H9 (cell line): Measurements from ENCODE around the gene VWA5B1. TPM values are rescaled to one million over a fixed set of nuclear protein-coding genes. Genes with fewer than 3 reads are reported as not detected.

Source experiments
- DNase-seq: peaks from one replicate; pipeline ENCODE4 v3.0.0-alpha.2; 2017
- H2AFZ ChIP-seq: one replicate; pipeline ENCODE4 v1.6.1; 2013; ENCODE audit warnings: mild to moderate bottlenecking, low read length, control low read depth, moderate library complexity
- H2AK5ac ChIP-seq: 2 replicates; pipeline ENCODE4 v1.6.1; 2013; ENCODE audit warnings: low read length, control low read depth, mixed read lengths; ENCODE audit not compliant: insufficient read length
- H2BK120ac ChIP-seq: one replicate; pipeline ENCODE4 v1.6.1; 2013; ENCODE audit warnings: low read depth, mild to moderate bottlenecking, low read length, control low read depth, inconsistent platforms; ENCODE audit not compliant: poor library complexity, severe bottlenecking
- H2BK12ac ChIP-seq: 2 replicates; pipeline ENCODE4 v1.6.1; 2013; ENCODE audit warnings: low read length, control low read depth, mixed read lengths, low read depth; ENCODE audit not compliant: insufficient read length
- H2BK15ac ChIP-seq: 2 replicates; pipeline ENCODE4 v1.6.1; 2013; ENCODE audit warnings: low read depth, low read length, control low read depth
- H2BK20ac ChIP-seq: one replicate; pipeline ENCODE4 v1.6.1; 2013; ENCODE audit warnings: low read depth, mild to moderate bottlenecking, low read length, control low read depth, inconsistent platforms; ENCODE audit not compliant: poor library complexity, severe bottlenecking
- H2BK5ac ChIP-seq: 2 replicates; pipeline ENCODE4 v1.6.1; 2013; ENCODE audit warnings: low read length, control low read depth, mixed read lengths; ENCODE audit not compliant: insufficient read length
- H3K14ac ChIP-seq: 2 replicates; pipeline ENCODE4 v1.6.1; 2013; ENCODE audit warnings: low read length, control low read depth; ENCODE audit not compliant: insufficient read depth
- H3K18ac ChIP-seq: 2 replicates; pipeline ENCODE4 v1.6.1; 2013; ENCODE audit warnings: low read depth, mild to moderate bottlenecking, mixed read lengths, low read length, control low read depth; ENCODE audit not compliant: insufficient read length
- H3K23ac ChIP-seq: 2 replicates; pipeline ENCODE4 v1.6.1; 2013; ENCODE audit warnings: low read length, control low read depth, mixed read lengths, low read depth; ENCODE audit not compliant: insufficient read length
- H3K23me2 ChIP-seq: 2 replicates; pipeline ENCODE4 v1.6.1; 2013; ENCODE audit warnings: low read depth, mild to moderate bottlenecking, mixed read lengths, low read length, control low read depth; ENCODE audit not compliant: insufficient read length, poor library complexity, severe bottlenecking
- H3K27ac ChIP-seq: 2 replicates; pipeline ENCODE4 v1.5.1; 2013; ENCODE audit warnings: low read length, control low read depth, mixed read lengths, low read depth; ENCODE audit not compliant: insufficient read length
- H3K27me3 ChIP-seq: 2 replicates; pipeline ENCODE4 v1.6.1; 2013; ENCODE audit warnings: low read length, control low read depth, inconsistent platforms; ENCODE audit not compliant: insufficient read depth
- H3K4ac ChIP-seq: 2 replicates; pipeline ENCODE4 v1.6.1; 2013; ENCODE audit warnings: low read depth, mild to moderate bottlenecking, control low read depth, inconsistent platforms, low read length, moderate library complexity
- H3K4me1 ChIP-seq: 2 replicates; pipeline ENCODE4 v1.6.1; 2013; ENCODE audit warnings: low read length, control low read depth, inconsistent platforms; ENCODE audit not compliant: insufficient read depth
- H3K4me2 ChIP-seq: 2 replicates; pipeline ENCODE4 v1.6.1; 2013; ENCODE audit warnings: low read length, control low read depth, mixed read lengths; ENCODE audit not compliant: insufficient read length, insufficient read depth
- H3K56ac ChIP-seq: 2 replicates; pipeline ENCODE4 v1.6.1; 2013; ENCODE audit warnings: low read depth, mild to moderate bottlenecking, mixed read lengths, low read length, control low read depth; ENCODE audit not compliant: insufficient read length
- H3K79me1 ChIP-seq: 2 replicates; pipeline ENCODE4 v1.6.1; 2013; ENCODE audit warnings: low read depth, mild to moderate bottlenecking, moderate library complexity, low read length, control low read depth, inconsistent platforms; ENCODE audit not compliant: insufficient read depth, poor library complexity, severe bottlenecking
- H3K79me2 ChIP-seq: 2 replicates; pipeline ENCODE4 v1.6.1; 2013; ENCODE audit warnings: low read length, control low read depth, inconsistent platforms; ENCODE audit not compliant: insufficient read depth
- H3K9ac ChIP-seq: 2 replicates; pipeline ENCODE4 v1.6.1; 2013; ENCODE audit warnings: low read length, control low read depth, mixed read lengths; ENCODE audit not compliant: insufficient read length; ENCODE audit errors: extremely low read depth
- H3K9me3 ChIP-seq: one replicate; pipeline ENCODE4 v1.6.1; 2013; ENCODE audit warnings: low read depth, low read length, inconsistent platforms; ENCODE audit not compliant: control insufficient read depth
- H3T11ph ChIP-seq: one replicate; pipeline ENCODE4 v1.6.1; 2013; ENCODE audit warnings: mild to moderate bottlenecking, low read length, control low read depth, inconsistent platforms
- H4K20me1 ChIP-seq: one replicate; pipeline ENCODE4 v1.6.1; 2013; ENCODE audit not compliant: control insufficient read depth, insufficient read length, insufficient read depth
- H4K5ac ChIP-seq: 2 replicates; pipeline ENCODE4 v1.6.1; 2013; ENCODE audit warnings: low read depth, mild to moderate bottlenecking, mixed read lengths, low read length, control low read depth; ENCODE audit not compliant: insufficient read length
- H4K8ac ChIP-seq: replicated peaks from 2 replicates; pipeline ENCODE4 v1.6.1; 2013; ENCODE audit warnings: low read length, control low read depth, mixed read lengths, low read depth; ENCODE audit not compliant: insufficient read length
- H4K91ac ChIP-seq: 2 replicates; pipeline ENCODE4 v1.6.1; 2013; ENCODE audit warnings: low read depth, mild to moderate bottlenecking, moderate library complexity, mixed read lengths, low read length, control low read depth; ENCODE audit not compliant: insufficient read length
- H3K27ac Mint-ChIP-seq, 3 experiments: 2 replicates in 2 of 3; 3 replicates in 1 of 3; pipeline ENCODE4 v1.8.0; 2020 to 2021; ENCODE audit warnings: mixed read lengths in 3 of 3, mild to moderate bottlenecking in 1 of 3, moderate library complexity in 1 of 3
- H3K27me3 Mint-ChIP-seq: 2 replicates; pipeline ENCODE4 v1.8.0; 2021; ENCODE audit warnings: low read depth, mild to moderate bottlenecking, moderate library complexity, mixed read lengths
- H3K36me3 Mint-ChIP-seq, 3 experiments: 2 replicates in 2 of 3; 3 replicates in 1 of 3; pipeline ENCODE4 v1.8.0; 2020 to 2021; ENCODE audit warnings: low read depth in 3 of 3, mixed read lengths in 3 of 3; ENCODE audit not compliant: insufficient read depth in 1 of 3
- H3K4me1 Mint-ChIP-seq, 2 experiments: 2 replicates each; pipeline ENCODE4 v1.8.0; 2020; ENCODE audit warnings: mixed read lengths in 2 of 2
- H3K4me3 Mint-ChIP-seq, 2 experiments: 2 replicates in 1 of 2; 3 replicates in 1 of 2; pipeline ENCODE4 v1.8.0; 2020 to 2021; ENCODE audit warnings: mild to moderate bottlenecking in 2 of 2, mixed read lengths in 2 of 2, moderate library complexity in 1 of 2
- H3K9me3 Mint-ChIP-seq, 2 experiments: 2 replicates in 1 of 2; 3 replicates in 1 of 2; pipeline ENCODE4 v1.8.0; 2020; ENCODE audit warnings: mild to moderate bottlenecking in 2 of 2, mixed read lengths in 2 of 2, moderate library complexity in 1 of 2
- CTCF ChIP-seq: fragments of 200-600 bp; sonication (generic); conservative IDR thresholded peaks from 3 replicates; pipeline ENCODE4 v1.8.0; 2021; ENCODE audit warnings: antibody characterized with exemption, mild to moderate bottlenecking
- WGBS: extraction: QIAGEN DNeasy Blood & Tissue Kit; methylation state at CpG from one replicate; pipeline ENCODE4 v1.1.7; 2013; ENCODE audit warnings: missing lambda C conversion rate, low lambda C conversion rate, mixed read lengths; ENCODE audit not compliant: insufficient read length; ENCODE audit errors: extremely low coverage; 5-methylcytosine and 5-hydroxymethylcytosine counted together
- total RNA-seq: library from RNA; stranded (reverse); gene quantifications from 2 replicates; pipeline ENCODE4 v1.2.1, GENCODE V29; 2021

VWA5B1 gene
- total RNA-seq, 1 experiment from 2014 or later, result not detected

- no peaks in the 10 kb centered on the region for H3K27me3 ChIP-seq
- Mint-ChIP-seq H3K27me3 (peaks cover 18% of the 10 kb centered on the region), H3K27ac (no peak overlapping the region), H3K4me3 (no peak overlapping the region), H3K4me1 (peaks cover 0 to 5% of the 10 kb centered on the region in 2 experiments; a peak in 2 of 4 replicates), H3K9me3 (peaks cover 0 to 5% of the 10 kb centered on the region in 2 experiments; a peak in 4 of 5 replicates), H3K36me3 (no peaks in the 10 kb centered on the region)
- DNase-seq, result no peak
- no peak overlapping the region for H3K4ac ChIP-seq
- no peak overlapping the region for H2BK12ac ChIP-seq
- H4K5ac ChIP-seq, result no peak overlapping the region
- no peaks in the 10 kb centered on the region for H3K9me3 ChIP-seq
- no peak overlapping the region for H4K8ac ChIP-seq
- no peak overlapping the region for H2AK5ac ChIP-seq
- WGBS, result no CpG with 5 or more reads among the region's 7 CpGs
- H3K79me2 ChIP-seq, result no peaks in the 10 kb centered on the region
- no peak overlapping the region for H2BK20ac ChIP-seq
- H2AFZ ChIP-seq, result no peak overlapping the region
- no peaks in the 10 kb centered on the region for H3K79me1 ChIP-seq
- H4K20me1 ChIP-seq, result no peaks in the 10 kb centered on the region
- no peak overlapping the region for H2BK120ac ChIP-seq
- no peaks in the 10 kb centered on the region for H3K23me2 ChIP-seq
- no peak overlapping the region for H3K4me2 ChIP-seq
- no peak for TF ChIP-seq CTCF
- H2BK5ac ChIP-seq, result no peak overlapping the region
- no peak overlapping the region for H3K9ac ChIP-seq
- no peaks in the 10 kb centered on the region for H3K4me1 ChIP-seq
- no peak overlapping the region for H3K56ac ChIP-seq
- no peak overlapping the region for H4K91ac ChIP-seq
- H3K27ac ChIP-seq, result no peak overlapping the region
- H3T11ph ChIP-seq, result no peak overlapping the region
- no peak overlapping the region for H3K18ac ChIP-seq
- no peak overlapping the region for H2BK15ac ChIP-seq
- no peak overlapping the region for H3K23ac ChIP-seq
- no peak overlapping the region for H3K14ac ChIP-seq
Observed at GRCh38 chr1:20350421-20350820, 59.7 kb downstream of the VWA5B1 start.
